NCI-H345 treated with DMSO at 0.1 percent for 48 hours (cell line): ENCODE results near the gene ADCK2.
A peak's percentile ranks its signal among the peaks of the same experiment; 100 is the strongest.
"Not testable (repeated sequence)": the region's sequence is repeated elsewhere in the genome, so short reads cannot be mapped to it uniquely, and the experiment has no call there.

Source experiments
- DNase-seq: peaks from one replicate; lab custom pipeline; 2025; ENCODE audit not compliant: unreplicated experiment; lab: John Stamatoyannopoulos, UW

Gene ADCK2

DNA sequence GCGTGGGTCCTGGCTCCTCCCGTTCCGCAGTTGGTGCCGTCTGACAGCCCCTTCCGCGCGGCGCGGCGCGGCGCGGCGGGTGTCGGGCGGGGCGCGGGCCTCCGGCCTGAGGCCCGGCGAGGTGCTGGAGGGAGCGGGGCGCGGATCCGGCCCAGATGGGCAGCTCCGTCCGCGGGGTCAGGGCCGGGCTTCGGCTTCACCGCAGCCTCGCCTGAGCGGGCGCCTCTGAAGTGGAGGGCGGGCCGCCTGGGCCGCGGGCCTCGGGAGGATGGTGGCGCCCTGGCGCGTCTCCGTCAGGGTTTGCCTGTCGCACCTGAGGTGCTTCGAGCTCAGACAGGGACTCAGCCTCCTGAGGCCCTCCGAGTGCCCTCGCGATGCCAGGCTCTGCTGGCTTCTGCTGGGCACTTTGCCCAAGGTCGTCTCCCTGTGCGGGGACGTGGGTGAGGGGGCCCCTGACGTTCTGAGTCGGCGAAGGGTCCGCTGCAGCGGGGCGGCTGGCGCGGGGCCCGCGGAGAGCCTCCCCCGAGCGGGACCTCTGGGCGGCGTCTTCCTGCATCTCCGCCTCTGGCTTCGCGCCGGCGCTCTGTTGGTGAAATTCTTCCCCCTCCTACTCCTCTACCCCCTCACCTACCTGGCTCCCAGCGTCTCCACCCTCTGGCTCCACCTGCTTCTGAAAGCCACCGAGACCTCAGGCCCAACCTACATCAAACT lies 473 bp downstream of the ADCK2 start:
- DNase-seq, result peak; percentile 50

DNA sequence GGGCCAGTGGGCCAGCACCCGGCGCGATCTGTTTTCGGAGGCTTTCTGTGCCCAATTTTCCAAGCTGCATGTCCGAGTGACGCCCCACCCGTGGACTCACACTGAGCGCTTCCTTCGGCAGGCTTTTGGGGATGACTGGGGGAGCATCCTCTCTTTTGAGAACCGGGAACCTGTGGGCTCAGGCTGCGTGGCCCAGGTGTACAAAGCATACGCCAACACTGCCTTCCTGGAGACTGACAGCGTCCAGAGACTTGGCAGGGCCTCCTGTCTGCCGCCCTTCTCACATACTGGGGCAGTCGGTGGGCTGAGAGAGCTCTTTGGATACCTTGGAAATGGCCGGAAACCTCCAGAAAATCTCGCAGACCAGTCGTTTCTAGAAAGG lies 1.0 kb downstream of the ADCK2 start:
- no peak for DNase-seq

DNA sequence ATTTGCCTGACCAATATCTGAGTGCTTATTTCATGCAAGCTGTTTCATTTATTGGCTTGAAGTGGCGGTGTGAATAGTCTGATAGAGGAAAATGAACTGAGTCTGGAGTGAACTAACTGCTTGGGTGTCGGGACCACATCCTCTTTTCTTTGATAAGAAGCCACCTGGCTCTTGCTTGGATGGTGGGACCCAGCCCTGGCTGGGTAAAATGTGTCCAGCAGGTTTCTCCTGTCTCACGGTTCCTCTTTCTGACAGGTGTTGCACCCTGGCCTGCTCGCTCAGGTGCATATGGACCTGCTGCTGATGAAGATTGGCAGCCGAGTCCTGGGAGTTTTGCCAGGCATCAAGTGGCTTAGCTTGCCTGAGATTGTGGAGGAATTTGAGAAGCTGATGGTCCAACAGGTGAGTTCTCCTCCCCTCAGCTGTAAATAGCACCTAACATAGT lies 1.6 kb downstream of the ADCK2 start:
- peak; percentile 11 for DNase-seq

DNA sequence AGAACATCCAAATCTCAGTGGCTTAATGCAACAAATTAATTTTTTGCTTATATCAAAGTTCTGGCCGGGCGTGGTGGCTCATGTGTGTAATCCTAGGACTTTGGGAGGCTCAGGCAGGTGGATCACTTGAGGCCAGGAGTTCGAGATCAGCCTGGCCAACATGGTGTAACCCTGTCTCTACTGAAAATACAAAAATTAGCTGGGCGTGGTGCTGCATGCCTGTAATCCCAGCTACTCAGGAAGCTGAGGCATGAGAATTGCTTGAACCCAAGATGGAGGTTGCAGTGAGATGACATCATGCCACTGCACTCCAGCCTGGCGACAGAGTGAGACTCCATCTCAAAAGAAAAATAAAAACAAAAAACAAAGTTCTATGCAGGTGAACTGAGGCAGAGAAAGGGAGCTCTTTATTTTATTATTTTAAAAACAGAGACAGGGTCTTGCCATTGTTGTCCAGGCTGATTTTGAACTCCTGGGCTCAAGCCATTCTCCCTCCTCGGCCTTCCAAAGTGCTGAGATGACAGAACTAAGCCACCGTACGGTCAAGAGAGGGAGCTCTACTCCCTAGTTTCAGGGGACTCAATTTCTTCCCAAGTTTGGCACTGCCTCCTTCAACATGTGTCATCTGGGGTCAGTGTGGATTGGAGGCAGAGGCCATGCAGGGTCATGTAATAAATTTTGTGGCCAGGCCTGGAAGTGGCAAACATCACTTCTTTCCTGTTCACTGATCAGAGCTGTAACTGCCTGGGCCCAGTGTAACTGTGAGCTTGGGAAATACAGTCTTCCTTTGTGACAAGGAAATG lies 2.4 kb downstream of the ADCK2 start:
- DNase-seq, result no peak

DNA sequence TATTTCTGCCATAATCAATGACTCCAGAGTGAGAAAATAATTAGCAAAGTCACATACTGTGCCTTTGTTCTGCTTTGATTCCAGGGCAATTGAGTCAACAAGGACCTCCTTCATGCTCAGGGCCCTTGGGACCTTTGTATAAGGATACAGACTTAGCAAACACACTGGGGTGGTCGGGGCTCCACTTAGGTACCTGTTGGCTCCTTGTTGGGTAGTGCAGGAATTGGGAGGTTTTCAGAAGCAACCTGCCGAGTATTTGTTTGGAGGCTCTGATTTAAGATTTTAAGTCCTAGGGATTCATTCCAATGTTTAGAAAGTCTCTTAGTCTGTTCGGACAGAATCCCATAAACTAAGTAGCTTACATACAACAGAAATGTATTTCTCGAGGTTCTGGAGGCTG lies 3.0 kb downstream of the ADCK2 start:
- DNase-seq, result no peak

DNA sequence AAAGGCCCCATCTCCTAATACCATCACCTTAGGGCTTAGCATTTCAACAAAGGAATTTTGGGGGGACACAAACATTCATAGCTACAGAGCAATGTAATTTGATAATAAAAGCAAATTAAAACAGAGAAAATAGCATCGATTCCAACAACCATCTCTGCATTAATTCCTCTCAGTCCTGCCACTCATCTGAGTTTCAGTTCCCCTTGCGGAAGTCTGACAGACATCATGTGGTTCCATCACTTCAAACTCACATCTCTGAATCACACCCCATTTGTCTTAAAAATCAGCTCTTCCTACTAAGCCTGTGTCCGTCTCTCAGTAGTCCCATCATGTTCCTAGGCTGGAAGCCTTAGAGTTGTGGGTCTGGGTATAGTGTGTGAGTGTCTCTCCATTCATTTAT lies 3.6 kb downstream of the ADCK2 start:
- DNase-seq, result no peak

DNA sequence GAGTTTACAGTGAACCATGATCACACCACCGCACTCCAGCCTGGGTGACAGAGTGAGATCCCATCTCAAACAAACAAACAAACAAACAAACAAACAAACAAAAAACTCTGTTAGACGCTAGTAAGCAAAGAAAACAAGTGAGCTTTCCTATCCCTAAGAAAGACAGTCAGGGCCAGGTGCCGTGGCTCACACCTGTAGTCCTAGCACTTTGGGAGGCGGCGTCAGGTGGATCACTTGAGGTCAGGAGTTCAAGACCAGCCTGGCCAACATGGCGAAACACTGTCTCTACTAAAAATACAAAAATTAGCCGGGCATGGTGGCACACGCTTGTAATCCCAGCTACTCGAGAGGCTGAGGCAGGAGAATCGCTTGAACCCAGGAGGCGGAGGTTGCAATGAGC lies 4.2 kb downstream of the ADCK2 start:
- DNase-seq, result not testable (repeated sequence)

DNA sequence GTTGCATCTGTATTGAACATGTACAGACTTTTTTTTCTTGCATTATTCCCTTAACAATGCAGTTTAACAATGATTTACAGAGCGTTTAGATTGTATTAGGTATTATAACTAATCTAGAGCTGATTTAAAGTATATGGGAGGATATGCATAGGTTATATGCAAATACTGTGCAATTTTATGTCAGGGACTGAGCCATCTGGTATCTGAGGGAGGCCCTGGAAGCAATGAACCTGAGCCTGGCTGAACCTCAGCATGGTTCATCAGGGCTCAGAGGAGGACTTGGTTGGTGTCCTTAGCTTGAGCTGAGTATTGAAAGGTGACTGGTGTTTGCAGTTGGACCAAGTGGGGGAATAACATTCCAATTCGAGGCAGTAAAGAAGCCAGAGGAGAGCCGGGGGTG lies 4.8 kb downstream of the ADCK2 start:
- DNase-seq, result no peak

DNA sequence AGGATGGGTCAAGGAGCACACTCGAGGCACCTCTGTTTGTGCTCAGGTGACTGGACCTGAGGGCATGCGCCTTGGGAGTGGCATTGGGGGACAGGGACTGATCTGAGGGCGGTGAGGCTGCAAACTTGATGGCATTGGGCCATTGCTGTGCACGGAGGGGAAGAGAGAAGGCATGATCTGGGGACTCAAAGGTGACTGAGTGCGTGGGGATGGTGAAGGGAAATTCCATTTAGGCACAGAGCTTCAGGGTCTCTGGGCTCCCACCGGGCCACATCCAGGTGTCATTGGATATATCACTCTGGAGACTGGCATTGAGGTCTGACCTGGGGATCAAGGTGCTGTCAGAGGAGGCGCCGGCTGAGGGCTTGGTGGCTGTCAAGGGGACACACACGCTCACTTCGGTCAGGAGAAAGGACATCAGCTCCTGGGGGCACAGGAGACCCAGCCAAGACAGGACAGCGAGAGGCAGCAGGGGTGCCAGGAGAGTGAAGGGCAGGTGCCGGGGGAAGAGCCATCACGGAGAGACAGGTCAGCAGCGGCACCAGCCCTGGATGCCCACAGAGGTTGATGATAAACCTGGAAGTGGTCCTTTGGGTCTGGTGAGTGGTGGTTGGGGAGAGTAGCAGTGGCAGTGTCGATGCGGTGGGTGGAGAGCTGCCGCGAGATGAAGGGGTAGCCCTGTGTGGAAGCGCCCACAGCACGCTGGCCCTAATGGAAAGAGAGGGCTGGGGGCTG lies 5.5 kb downstream of the ADCK2 start:
- DNase-seq, result no peak

DNA sequence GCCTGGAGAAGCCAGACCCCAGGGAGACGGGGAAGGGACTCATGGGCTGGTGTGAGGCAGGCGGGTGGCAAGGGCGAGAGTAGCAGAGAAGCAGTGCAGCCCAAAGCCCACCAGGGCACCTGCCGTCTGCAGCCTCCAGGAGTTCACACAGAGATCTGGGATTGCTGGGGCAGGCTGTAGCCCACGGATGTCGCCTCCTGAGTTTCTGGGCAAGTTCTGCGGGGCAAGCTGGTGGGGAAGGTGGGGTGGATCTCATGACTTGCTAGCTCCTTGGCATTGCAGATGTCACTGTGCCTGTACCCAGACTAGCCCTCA lies 6.0 kb downstream of the ADCK2 start:
- no peak for DNase-seq

DNA sequence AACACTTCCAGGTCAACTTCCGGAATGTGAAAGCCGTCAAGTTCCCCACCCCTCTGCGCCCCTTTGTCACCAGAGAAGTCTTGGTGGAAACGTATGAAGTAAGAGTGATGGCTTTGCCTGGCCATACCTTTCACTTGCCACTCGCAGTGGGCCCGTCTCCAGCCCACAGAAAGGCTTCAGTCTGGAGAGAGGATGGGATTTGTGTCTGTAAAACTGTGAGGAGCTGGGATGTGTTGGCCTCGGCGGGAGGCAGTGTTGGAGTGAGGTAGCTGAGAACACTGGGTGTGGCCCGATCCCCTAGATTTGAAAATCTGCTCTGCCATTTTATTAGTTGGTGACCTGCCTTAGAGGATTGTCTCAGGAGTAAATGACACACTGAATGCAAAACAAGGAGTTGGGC lies 6.4 kb downstream of the ADCK2 start:
- DNase-seq, result no peak

DNA sequence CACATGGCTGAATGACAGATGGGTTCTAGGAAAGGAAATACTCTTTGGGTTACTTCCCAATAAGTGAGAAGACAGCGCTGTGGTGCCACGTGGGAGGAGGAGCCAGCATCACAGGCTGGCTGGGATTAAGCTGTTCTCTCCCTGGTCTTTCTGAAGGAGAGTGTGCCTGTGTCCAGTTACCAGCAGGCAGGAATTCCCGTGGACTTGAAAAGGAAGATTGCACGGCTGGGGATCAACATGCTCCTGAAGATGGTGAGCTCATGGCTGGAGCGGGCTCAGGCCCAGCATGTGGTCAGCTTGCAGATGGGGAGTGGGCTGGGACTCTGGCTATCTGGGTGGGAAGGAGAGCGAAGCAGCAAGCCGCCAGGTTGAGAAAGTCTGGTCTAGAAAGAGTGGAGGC lies 8.1 kb downstream of the ADCK2 start:
- DNase-seq, result no peak

DNA sequence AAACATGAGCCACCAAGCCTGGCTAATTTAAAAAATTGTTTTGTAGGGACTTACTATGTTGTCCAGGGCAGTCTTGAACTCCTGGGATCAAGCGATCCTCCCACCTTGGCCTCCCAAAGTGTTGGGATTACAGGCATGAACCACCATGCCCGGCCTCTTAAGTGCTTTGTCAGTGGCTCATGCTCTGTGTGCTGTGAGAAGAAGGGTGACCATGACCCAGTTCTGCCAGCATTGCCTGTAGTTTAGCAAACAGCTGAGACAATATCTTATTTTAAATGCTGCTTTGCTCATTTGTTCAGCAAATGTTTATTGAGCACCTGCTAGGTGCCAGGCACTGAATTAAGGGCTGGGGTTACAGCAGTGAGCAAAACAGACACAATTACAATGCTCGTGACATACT lies 9.0 kb downstream of the ADCK2 start:
- no peak for DNase-seq

DNA sequence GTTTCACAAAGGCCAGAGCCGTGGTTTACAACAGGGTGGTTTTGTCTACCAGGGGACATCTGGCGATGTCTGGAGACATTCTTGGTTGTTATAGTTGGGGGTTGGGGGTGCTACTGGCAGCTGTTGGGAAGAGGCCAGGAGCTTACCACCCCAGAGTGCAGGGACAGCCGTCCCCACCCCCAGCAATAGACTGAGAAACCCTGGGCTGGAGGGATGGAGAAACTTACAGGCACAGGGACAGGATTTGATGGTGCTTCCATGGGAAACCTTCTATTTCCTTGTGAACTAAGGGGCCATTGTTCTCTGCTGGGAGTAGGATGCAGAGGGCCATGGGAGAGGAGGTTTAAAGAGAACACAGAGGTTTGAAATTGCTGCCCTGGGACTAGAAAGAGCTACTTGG lies 10.9 kb downstream of the ADCK2 start:
- DNase-seq, result no peak

DNA sequence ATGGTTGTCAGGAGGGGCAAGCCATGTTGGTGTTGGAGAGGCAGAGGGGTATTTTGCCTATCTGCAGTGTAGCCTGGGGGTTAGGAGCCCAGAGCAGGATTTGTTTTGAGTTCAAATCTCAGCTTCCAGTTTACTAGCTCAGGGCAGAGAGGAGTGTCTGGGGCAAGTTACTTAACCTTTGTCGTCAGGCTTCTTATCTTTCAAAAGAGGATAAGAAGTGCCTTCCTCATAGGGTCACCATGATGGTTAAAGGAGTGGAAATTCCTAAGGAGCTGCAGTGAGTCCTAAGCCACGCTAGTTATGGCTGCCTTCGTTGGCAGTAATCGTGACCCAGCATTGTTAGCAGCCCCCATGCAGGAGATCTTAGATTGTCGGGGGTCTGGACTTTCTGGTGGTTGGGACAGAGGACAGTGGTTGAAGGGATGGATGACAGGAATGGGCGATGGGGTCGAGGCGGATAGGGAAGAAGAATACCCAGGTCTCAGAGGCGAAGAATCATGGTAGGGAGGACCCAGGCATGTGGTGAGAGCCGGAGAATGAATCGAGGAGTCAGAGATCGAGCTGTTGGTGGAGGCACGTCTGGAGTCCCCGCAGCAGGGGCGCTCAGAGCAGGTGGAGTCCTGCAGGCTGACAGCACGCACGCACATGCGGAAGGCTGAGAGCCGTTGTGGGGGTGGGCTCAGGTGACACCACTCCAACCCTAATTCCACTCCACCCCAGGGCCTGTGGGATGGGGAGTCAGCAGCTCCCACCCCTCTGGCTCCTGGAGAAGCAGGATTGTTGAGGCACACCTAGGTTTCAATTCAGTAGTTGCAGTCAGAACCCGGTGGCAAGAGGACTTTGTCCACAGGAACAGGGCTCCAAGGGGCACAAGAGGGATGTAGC lies 11.6 kb downstream of the ADCK2 start:
- DNase-seq, result no peak

DNA sequence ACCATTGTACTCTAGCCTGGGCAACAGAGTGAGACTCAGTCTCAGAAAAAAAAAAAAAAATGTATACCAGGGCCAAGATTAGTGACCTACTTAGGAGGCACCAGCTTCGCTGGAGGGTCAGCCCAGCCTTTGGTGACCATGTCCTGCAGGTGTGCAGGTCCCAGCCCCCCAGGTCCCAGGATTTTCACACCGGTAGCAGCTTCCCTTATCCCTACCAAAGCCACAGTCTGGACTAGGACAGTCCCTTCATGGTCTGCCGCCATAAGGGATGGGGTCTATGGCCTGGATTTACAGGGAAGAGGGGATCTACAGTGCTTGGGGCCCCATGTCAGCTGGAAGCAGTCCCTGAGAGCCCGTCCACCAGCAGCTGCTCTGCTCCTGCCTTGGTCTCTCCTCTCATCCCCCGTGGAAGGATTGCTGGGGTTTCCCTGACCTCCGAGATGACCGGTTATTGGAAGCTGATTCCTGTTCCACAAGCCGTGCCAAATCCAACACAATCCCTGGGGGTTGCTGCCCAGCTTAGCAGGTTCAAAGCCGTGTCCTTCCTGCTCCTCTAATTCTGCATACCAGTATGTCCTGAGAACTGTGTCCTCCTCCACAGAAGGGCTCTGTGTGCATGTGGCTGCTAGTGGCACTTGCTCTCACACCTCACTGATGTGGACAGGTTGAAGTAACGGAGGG lies 12.8 kb downstream of the ADCK2 start:
- DNase-seq, result no peak

DNA sequence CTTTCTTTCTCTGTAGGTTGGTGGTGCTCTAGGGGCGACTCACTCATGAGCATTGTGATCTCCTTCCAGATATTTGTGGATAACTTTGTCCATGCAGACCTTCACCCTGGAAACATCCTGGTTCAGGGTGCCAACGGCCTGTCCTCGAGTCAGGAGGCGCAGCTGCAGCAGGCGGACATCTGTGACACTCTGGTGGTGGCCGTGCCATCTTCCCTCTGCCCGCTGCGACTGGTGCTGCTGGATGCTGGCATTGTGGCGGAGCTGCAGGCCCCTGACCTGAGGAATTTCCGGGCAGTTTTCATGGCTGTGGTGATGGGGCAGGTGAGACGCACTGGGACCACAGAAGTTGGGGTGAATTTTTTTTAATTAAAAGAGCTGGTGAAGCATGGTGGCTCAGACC lies 14.2 kb downstream of the ADCK2 start:
- DNase-seq, result no peak

DNA sequence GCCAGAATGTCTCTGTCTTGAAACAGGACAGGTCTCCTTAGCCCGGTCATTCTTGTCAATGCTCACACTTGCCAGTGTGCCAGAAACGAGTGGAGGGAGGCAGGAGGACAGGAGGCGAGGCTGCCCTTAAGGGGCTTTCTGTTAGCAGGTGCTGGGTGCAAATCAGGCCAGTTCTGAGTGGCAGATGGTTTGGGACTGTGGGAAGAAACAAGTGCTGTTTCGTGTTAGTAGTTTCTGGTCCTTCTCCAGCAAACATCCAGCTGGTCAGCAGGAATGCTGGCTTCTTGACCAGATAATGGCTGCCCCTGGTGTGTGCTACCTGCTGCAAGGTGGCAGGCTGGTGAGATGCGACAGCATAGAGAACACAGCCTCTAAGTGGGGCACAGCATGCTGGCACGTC lies 15.6 kb downstream of the ADCK2 start:
- DNase-seq, result no peak

DNA sequence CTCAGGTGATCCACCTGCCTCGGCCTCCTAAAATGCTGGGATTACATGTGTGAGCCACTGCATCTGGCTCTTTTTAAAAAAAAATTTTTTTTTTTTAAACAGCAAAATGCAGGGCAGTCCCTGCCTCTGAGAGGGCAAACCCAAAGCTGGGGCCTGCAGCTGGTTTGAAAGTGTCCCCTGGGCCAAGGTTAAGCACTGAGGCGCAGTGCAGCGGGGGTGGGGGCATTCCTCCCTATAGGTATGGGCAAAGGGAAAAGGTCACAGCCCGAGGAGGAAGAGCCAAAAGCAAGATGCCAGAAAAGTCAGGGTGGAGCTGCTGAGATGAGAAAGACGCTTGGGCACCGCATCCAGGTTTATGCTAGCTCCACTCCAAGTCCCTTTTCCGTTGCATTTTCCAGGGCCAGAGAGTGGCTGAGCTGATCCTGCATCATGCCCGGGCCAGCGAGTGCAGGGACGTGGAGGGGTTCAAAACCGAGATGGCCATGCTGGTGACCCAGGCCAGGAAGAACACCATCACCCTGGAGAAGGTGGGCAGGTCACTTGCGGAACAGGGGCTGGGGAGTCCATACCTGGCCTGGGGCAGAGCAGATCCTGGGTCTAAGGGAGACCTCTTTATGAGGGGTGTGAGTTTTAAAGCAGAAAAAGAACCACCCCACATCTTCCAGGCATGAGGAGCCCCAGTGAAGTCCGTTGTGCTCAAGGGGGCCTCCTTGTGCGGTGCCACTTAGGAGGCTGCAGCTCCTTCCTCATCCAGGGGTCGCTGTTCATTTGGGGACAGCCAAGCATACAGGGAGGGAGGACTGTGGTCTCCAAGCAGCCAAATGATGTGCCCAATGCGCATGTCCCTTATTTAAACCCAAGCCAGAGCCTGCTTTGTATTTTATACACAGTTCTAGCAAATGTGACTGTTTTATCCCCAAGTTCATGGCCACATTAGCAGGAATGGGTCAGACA lies 16.7 kb downstream of the ADCK2 start:
- DNase-seq, result no peak
